ENCODE data around the gene KLF1. TPM values are rescaled to one million over a fixed set of nuclear protein-coding genes. Genes with fewer than 3 reads are reported as not detected.

KLF1 gene
- total and polyA plus RNA-seq, 2 of the 8 experiments (the other 6 are each of a cell fraction or from before 2014, with no cell fraction given): 0.84 to 0.91 TPM

- TF ChIP-seq KDM5A (IDR thresholded peaks at IDR 0.05; ENCODE audit: low read length) (no peak), SIRT6 (IDR thresholded peaks at IDR 0.05; ENCODE audit: low read length) (no peak), SIN3A (conservative IDR thresholded peaks at IDR 0.05 in 1 of 2, IDR thresholded peaks at IDR 0.05 in 1 of 2; ENCODE audit: low read depth in 1 of 2, low read length in 2 of 2) (no peak), HDAC2 (IDR thresholded peaks at IDR 0.05; ENCODE audit: borderline replicate concordance in 1 of 2, low read depth in 2 of 2, low read length in 2 of 2) (no peak), SP4 (IDR thresholded peaks at IDR 0.05; ENCODE audit: low read length) (no peak)
Observed at GRCh38 chr19:12873891-12874745, 12.9 kb downstream of the KLF1 start (continued).

Data from H1 (cell line).